MM.1S (cell line): Measurements from ENCODE around the gene FAM149B1.

Source experiments
- DNase-seq: peaks from one replicate; pipeline ENCODE4 v3.0.0-alpha.2; 2015
- H2AFZ ChIP-seq: fragments of 300-600 bp; sonication (generic); 2 replicates; pipeline ENCODE4 v1.6.0; 2016; ENCODE audit warnings: antibody characterized with exemption, low read length
- H3F3A ChIP-seq: fragments of 300-600 bp; sonication (generic); 2 replicates; pipeline ENCODE4 v1.6.1; 2016; ENCODE audit warnings: mild to moderate bottlenecking, antibody characterized with exemption, low read length, moderate library complexity, mixed read lengths; ENCODE audit not compliant: insufficient read depth
- H3K27ac ChIP-seq: fragments of 300-600 bp; sonication (generic); 2 replicates; pipeline ENCODE4 v1.5.1; 2016; ENCODE audit warnings: mild to moderate bottlenecking, low read length
- H3K27me3 ChIP-seq: fragments of 300-600 bp; sonication (generic); replicated peaks from 2 replicates; pipeline ENCODE4 v1.6.0; 2016; ENCODE audit warnings: low read length; ENCODE audit not compliant: insufficient read depth
- H3K36me3 ChIP-seq: fragments of 300-600 bp; sonication (generic); replicated peaks from 2 replicates; pipeline ENCODE4 v1.6.1; 2016; ENCODE audit warnings: mild to moderate bottlenecking, low read length, mixed read lengths; ENCODE audit not compliant: insufficient read depth
- H3K4me1 ChIP-seq: fragments of 300-600 bp; sonication (generic); 2 replicates; pipeline ENCODE4 v1.6.1; 2016; ENCODE audit warnings: low read length, mixed read lengths
- H3K4me2 ChIP-seq: fragments of 300-600 bp; sonication (generic); 2 replicates; pipeline ENCODE4 v1.6.0; 2016; ENCODE audit warnings: low read depth, low read length
- H3K4me3 ChIP-seq: fragments of 300-600 bp; sonication (generic); 2 replicates; pipeline ENCODE4 v1.5.1; 2016; ENCODE audit warnings: low read length, mixed read lengths
- H3K79me2 ChIP-seq: fragments of 300-600 bp; sonication (generic); 2 replicates; pipeline ENCODE4 v1.6.1; 2016; ENCODE audit warnings: mixed run types, low read length, mixed read lengths
- H3K9ac ChIP-seq: fragments of 300-600 bp; sonication (generic); 2 replicates; pipeline ENCODE4 v1.6.1; 2016; ENCODE audit warnings: low read length, mixed read lengths
- H3K9me2 ChIP-seq: fragments of 300-600 bp; sonication (generic); replicated peaks from 2 replicates; pipeline ENCODE4 v1.6.1; 2016; ENCODE audit warnings: mild to moderate bottlenecking, low read length, mixed read lengths; ENCODE audit not compliant: insufficient read depth
- H3K9me3 ChIP-seq: fragments of 300-600 bp; sonication (generic); replicated peaks from 2 replicates; pipeline ENCODE4 v1.6.1; 2016; ENCODE audit warnings: mild to moderate bottlenecking, low read length, mixed read lengths; ENCODE audit not compliant: insufficient read depth
- H4K20me1 ChIP-seq: fragments of 300-600 bp; sonication (generic); 2 replicates; pipeline ENCODE4 v1.6.1; 2016; ENCODE audit warnings: mild to moderate bottlenecking, low read length, moderate library complexity, mixed read lengths; ENCODE audit not compliant: insufficient read depth
- CTCF ChIP-seq: fragments of 300-600 bp; sonication (generic); IDR thresholded peaks from 2 replicates; pipeline ENCODE4 v1.5.1; 2016; ENCODE audit warnings: antibody characterized with exemption, low read length, mixed read lengths
- EZH2 ChIP-seq: fragments of 300-600 bp; sonication (generic); optimal IDR thresholded peaks from 2 replicates; pipeline ENCODE3; 2017; ENCODE audit warnings: low read depth, mild to moderate bottlenecking, antibody characterized with exemption, low read length, mixed read lengths
- EZH2phosphoT487 ChIP-seq: fragments of 300-600 bp; sonication (generic); IDR thresholded peaks from 2 replicates; pipeline ENCODE4 v1.6.1; 2018; ENCODE audit warnings: antibody characterized with exemption, low read length

The FAM149B1 gene

GRCh38 chr10:73261362-73261995 is 93.6 kb downstream of the FAM149B1 start:
- Histone ChIP-seq H3K9me2 (no peaks in the 10 kb centered on the region), H3K4me2 (no peak overlapping the region), H3K9me3 (no peaks in the 10 kb centered on the region), H3K36me3 (no peaks in the 10 kb centered on the region), H3K9ac (no peak overlapping the region), H3K79me2 (no peaks in the 10 kb centered on the region), H2AFZ (no peak overlapping the region), H3K27ac (no peak overlapping the region), H3K27me3 (no peaks in the 10 kb centered on the region), H3K4me3 (no peak overlapping the region), H4K20me1 (no peaks in the 10 kb centered on the region), H3K4me1 (no peaks in the 10 kb centered on the region), H3F3A (no peaks in the 10 kb centered on the region; the same call in 1 of the 2 replicates)
- no peak for TF ChIP-seq CTCF
- TF ChIP-seq EZH2, result no peak
- TF ChIP-seq EZH2phosphoT487, result no peak
- no peak for DNase-seq

- Histone ChIP-seq H3K27ac (no peak overlapping the region), H2AFZ (no peak overlapping the region)
- DNase-seq, result no peak
Observed at GRCh38 chr10:73262105-73262730, 94.3 kb downstream of the FAM149B1 start.

GRCh38 chr10:73262880-73263555 is 95.1 kb downstream of the FAM149B1 start:
- DNase-seq, result no peak
- H3K4me3 ChIP-seq, result no peak overlapping the region
- no peak overlapping the region for H2AFZ ChIP-seq
- H3K27ac ChIP-seq, result no peak overlapping the region
- H3K4me2 ChIP-seq, result no peak overlapping the region
- no peaks in the 10 kb centered on the region for H3K9me3 ChIP-seq
- H3K4me1 ChIP-seq, result no peaks in the 10 kb centered on the region
- H3K9me2 ChIP-seq, result no peaks in the 10 kb centered on the region
- no peaks in the 10 kb centered on the region for H3K79me2 ChIP-seq
- no peaks in the 10 kb centered on the region for H4K20me1 ChIP-seq
- no peaks in the 10 kb centered on the region for H3F3A ChIP-seq
- H3K27me3 ChIP-seq, result no peaks in the 10 kb centered on the region
- no peak overlapping the region for H3K9ac ChIP-seq
- TF ChIP-seq EZH2phosphoT487, result no peak
- no peak for TF ChIP-seq CTCF
- TF ChIP-seq EZH2, result no peak
- H3K36me3 ChIP-seq, result no peaks in the 10 kb centered on the region

More at GRCh38 chr10:73262105-73262730, 94.3 kb downstream of the FAM149B1 start:
- no peak overlapping the region for H3K9ac ChIP-seq
- H4K20me1 ChIP-seq, result no peaks in the 10 kb centered on the region
- no peak for TF ChIP-seq EZH2phosphoT487
- no peak for TF ChIP-seq CTCF
- no peak for TF ChIP-seq EZH2
- H3K79me2 ChIP-seq, result no peaks in the 10 kb centered on the region
- H3K27me3 ChIP-seq, result no peaks in the 10 kb centered on the region
- no peaks in the 10 kb centered on the region for H3K4me1 ChIP-seq
- H3K4me3 ChIP-seq, result no peak overlapping the region
- no peak overlapping the region for H3K4me2 ChIP-seq
- H3K36me3 ChIP-seq, result no peaks in the 10 kb centered on the region
- no peaks in the 10 kb centered on the region for H3F3A ChIP-seq
- no peaks in the 10 kb centered on the region for H3K9me3 ChIP-seq
- H3K9me2 ChIP-seq, result no peaks in the 10 kb centered on the region
